ENCODE data around the gene SEC24D.
A peak's percentile ranks its signal among the peaks of the same experiment; 100 is the strongest.
"Not testable (repeated sequence)": the region's sequence is repeated elsewhere in the genome, so short reads cannot be mapped to it uniquely, and the experiment has no call there.

SEC24D gene

DNA sequence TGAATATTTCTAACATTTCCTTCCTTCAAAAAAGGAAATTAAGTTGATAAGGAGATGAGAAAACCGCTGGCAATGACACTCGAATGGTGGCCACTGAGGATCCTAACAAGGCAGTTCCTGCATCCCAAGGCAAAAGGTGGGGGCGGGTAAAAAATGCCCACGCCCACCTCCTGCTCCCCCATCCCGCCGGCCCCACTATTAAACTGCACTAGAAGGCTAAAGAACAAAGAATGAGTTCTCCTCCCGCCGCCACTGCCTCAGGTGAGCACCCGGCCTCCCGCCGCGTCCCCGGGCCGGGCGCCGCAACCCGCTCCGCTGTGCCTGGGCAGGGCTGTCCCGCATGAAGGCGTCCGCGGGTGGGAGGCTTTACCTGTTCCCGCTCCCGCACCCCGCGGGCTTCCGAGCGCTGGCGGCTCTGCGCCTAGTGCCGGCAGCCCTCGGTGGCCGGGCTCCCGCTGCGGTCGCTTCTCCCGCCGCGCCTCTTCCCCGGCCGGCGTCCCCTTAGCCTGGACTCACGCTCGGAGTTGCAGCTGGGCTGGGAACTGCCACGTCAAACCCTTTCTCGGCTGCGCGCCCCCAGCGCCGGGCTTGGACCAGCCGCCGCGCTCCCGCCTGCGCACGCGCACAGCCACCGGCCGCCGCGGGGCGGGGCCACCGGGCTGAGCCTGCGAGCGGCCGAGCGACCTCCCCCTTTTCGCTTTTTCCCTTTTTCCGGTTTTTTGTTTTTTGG lies at the start of gene SEC24D:
TSS of gene SEC24D (minus strand) at position 556 of the 730 bp plus-strand sequence. CDS start 2,430 bp downstream, outside the sequence.
- peak; percentile 88 for DNase-seq

DNA sequence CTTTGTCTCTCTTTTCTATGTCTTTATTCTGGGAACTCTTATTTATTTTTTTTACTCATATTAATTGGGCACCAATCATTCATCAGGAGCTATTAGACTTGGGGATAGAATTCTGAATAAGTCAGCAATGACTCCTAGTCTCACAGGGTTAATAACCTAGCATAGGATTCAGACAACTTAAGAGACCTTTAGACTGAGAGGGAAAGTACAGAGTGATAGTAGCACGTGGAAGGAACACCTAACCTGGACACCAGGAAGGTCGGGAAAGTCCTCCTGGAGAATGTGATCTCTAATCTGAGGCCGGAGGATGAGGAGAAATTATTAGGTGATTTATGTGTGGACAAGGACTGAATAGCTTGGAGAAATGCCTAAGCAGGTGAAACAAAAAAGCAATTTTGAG lies 48.8 kb upstream of the SEC24D start:
- no peak for DNase-seq

- DNase-seq, result peak; percentile 25
Measured at GRCh38 chr4:118883861-118884260, 47.9 kb upstream of the SEC24D start.

- no peak for DNase-seq
Measured at GRCh38 chr4:118881512-118882146, 45.7 kb upstream of the SEC24D start.

GRCh38 chr4:118879409-118879808 lies 43.5 kb upstream of the SEC24D start:
- no peak for DNase-seq

GRCh38 chr4:118878507-118878906 lies 42.6 kb upstream of the SEC24D start:
- not testable (repeated sequence) for DNase-seq

DNA sequence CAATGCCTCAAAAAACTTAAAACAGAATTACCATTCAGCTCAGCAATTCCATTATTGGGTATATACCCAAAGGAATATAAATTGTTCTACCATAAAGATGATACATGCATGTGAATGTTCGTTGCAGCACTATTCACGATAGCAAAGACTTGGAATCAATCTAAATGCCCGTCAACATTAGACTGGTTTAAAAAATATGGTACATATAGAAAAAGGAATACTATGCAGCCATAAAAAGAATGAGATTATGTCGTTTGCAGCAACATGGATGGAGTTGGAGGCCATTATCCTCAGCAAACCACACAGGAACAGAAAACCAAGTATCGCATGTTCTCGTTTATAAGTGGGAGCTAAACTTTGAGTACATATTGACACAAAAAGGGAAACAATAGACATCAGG lies 41.9 kb upstream of the SEC24D start:
- DNase-seq, result no peak

DNA sequence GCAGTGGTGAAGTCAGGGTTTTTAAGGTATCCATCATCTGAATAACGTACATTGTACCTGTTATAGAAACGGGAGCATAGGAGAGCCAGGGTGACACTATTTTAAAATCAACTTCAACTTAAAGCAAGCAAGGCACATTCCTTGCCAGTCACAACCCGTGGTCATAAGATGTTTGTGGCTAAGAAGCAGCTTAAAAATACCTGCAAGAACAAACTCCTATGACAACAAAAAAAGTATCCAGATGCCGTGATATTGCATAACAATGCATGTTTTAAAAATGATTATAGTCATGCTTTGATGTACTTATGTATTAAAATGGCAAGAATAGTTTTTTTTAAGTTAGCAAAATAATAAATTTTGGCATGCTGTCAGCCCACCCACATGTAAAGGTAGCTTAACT lies 36.3 kb upstream of the SEC24D start:
- DNase-seq, result no peak

- DNase-seq, result no peak
Measured at GRCh38 chr4:118869808-118870342, 33.9 kb upstream of the SEC24D start.

DNA sequence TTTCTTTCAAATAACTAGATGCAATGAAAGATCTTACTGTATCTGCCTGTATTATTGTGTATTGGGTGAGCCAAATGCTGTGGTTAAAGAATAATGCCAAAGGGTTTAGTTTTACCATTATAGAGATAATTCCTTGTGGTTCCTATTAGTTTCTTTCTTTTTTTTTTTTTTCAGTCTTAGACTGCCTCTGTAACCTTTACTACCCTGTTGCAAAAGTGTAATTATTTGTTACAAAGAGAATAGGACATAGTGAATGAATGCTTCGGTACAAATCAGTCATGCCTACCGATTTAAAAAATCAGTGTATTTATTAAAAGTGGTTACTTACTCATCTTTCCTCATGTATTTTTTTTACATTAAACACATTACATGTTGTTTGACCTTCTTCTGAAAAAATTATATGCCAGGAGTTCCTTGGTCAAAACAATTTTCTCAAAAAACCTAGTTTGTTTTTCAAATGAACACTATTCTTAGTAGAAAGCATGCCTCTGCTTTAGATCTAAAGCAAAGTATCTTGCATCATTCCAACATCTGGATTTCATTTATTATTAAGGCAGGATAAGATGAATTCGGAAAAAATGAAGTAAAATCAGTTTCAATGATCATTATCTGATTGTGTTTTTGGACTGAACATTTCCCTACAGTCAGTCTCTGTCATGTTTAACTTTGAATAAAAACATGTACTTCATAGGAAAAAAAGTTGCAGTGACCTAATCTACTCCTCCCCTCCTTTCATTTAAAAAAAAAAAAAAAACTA lies 31.6 kb upstream of the SEC24D start:
- DNase-seq, result no peak

- DNase-seq, result no peak
Measured at GRCh38 chr4:118866442-118866841, 30.5 kb upstream of the SEC24D start.

DNA sequence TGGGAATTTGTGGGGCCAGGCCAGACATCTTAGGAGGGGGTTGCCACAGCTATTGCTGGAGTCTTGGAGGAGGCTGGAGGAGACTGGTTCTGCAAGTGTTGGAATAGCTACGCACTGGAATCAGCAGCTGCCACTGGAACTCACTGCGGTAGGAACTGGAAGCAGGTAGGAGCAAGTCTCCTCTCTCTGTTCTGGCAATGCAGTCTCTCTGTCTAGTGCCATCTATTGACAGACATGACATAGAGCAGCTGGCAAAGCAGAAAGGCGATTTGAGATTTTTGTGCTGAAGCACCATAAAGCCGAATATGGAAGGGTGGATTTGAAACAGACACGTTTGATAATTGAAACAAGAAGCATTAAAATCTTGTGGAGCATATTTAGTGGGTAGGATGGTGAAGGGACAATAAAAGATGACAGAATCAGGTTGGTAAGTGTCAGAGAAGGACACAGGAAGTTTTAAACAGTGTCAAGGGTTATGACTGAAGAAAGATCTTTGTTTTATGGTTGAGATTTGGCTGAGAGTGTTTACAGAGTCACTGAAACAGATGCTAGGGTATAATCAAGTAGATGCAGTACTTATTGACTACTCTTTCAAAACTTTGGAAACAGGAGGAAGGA lies 29.3 kb upstream of the SEC24D start:
- DNase-seq, result peak; percentile 63

DNA sequence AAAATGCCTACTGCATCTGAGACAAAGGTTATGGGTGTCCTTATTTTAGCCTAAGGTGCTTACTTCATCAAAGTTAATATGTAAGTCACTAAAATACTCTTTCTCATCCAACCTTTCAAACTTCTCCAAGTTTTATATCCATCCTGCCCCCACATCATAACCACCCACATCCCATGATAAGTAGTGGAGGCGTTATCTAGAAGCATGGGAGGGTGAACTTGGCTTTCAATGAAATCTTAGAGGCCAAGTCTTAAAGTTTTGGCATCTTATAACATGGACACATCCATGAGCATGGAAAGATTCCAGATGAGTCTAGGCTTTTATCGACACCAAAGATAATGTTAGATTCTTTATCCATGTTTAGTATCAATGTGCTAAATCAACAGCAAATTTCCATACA lies 22.9 kb upstream of the SEC24D start:
- no peak for DNase-seq

DNA sequence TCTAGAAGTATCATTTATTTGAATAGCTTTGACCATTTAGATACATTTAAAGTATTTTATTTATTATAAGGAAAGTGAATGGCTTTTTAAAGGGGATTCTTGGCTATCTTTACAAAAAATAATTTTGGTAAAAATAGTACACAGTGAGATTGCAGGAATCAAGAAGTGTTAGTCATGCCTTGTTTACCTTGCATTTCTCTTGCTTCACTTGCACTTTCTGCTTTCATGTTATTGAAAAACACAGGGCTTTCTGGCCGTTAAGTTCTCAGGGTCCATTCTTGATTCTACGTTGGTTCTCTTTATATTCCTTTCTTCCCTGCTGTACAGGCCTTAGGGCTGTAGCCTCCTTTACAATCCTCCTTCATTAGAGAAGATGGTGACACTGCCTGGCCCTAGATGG lies 21.8 kb upstream of the SEC24D start:
- DNase-seq, result no peak

- DNase-seq, result peak; percentile 41
Measured at GRCh38 chr4:118850488-118851173, 14.7 kb upstream of the SEC24D start.

- DNase-seq, result no peak
Measured at GRCh38 chr4:118849867-118850487, 14.1 kb upstream of the SEC24D start.

GRCh38 chr4:118848901-118849300 lies 13.0 kb upstream of the SEC24D start:
- DNase-seq, result no peak

DNA sequence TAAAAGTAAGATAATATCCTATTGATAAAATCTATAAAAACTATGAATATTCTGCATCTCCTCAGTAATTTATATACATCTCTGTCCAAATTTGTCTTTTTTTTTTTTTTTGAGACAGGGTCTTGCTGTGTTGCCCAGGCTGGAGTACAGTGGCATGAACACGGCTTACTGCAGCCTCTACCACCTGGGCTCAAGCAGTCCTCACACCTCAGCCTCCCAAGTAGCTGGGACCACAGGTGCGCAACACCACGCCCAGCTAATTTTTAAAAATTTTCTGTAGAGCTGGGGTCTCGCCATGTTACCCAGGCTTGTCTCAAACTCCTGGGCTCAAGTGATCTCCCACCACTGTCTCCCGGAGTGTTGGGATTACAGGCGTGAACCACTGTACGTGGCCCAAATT lies 12.3 kb upstream of the SEC24D start:
- DNase-seq, result no peak

- no peak for DNase-seq
Measured at GRCh38 chr4:118846979-118847378, 11.1 kb upstream of the SEC24D start.

DNA sequence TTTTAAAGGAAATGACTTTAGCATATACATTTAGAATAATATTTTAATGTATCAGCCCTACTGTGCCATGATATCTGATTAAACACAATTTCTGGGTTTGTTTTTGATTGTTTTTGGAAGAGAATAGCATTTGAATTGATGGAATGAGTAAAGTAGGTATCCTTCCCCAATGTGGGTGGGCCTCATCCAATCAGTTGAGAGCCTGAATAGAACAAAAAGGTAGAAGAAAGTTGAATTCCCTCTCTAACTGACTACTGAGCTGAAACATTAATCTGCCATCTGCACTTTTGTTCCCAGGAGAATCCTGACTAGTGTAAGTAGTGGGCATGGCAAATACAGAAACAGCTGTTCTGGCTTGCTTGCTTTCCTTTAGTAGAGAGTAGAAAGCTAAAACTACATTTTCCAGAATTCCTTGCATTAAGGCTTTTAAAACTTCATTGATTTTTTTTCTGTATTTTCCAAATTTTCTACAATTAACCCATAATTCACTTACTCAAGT lies 9.7 kb upstream of the SEC24D start:
- no peak for DNase-seq

DNA sequence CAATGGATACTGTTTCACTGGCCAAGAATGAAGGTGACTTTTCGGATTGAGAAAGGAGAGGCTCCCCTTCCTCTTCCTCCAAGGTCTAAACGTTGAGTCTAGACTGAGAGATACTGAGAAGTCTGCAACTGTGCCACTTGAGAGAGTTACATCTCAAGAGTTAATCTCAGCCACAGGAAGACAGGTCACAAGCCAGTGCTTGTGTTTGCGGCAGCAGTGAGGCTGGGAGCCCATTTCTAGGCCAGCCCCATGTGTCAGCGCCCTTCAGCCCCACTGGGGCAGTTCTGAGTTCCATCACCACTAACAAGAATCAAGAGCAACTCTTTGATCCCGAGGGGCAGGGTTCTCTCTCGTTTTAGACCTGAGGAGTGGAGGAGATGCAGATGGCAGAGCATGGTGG lies 7.3 kb upstream of the SEC24D start:
- no peak for DNase-seq

- no peak for DNase-seq
Measured at GRCh38 chr4:118842055-118842454, 6.1 kb upstream of the SEC24D start.

Measured in hematopoietic multipotent progenitor cell treated with erythropoietin and hydrocortisone succinate and interleukin-3 and kit ligand, for 6 days (in vitro differentiated cells).